Ovary (tissue), 3 donors: ENCODE results near the gene LSAMP.

Source experiments
- CTCF ChIP-seq, 3 donors: fragments of 450-650 bp in 2 of 3; fragments of 200-600 bp in 1 of 3; IDR thresholded peaks; one replicate each; pipeline versions ENCODE4 v1.5.1 to v1.8.0; 2016 to 2022; ENCODE audit warnings: antibody characterized with exemption in 3 of 3, mild to moderate bottlenecking in 1 of 3
- EP300 ChIP-seq: sonication (generic); formaldehyde crosslinking; IDR thresholded peaks from one replicate; pipeline ENCODE4 v1.6.1; 2017; ENCODE audit warnings: antibody characterized with exemption
- POLR2A ChIP-seq: fragments of 450-650 bp; IDR thresholded peaks from one replicate; pipeline ENCODE4 v1.6.1; 2017; ENCODE audit warnings: antibody characterized with exemption, mild to moderate bottlenecking, moderate library complexity
- donor health status: DM: no; HTN: no; CAD: no.

GRCh38 chr3:115899535-115899934 is 545.8 kb downstream of the LSAMP start:
- TF ChIP-seq CTCF (IDR thresholded peaks at IDR 0.05), result no peak
- no peak for TF ChIP-seq POLR2A
- TF ChIP-seq EP300, result no peak
